ENCODE results near the gene SLC37A3.
A peak's percentile ranks its signal among the peaks of the same experiment; 100 is the strongest.

Gene SLC37A3

DNA sequence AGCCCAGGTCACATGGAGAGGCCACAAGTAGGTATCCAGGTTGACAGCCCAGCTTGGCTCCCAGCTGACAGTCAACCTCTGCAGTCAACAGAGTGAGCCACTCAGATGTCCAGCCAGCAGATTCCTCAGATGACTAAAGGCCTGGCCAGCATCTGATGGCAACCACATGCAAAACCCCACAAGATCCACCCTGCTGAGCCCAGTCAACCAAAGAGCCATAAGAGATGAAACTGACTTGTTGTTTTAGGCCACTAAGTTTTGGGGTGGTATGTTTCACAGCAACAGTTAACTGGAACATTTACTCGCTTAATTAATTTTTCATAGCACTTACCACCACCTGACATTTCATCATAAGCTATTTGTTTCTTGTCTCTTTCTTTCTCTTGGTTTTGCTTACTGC is 114.3 kb downstream of the SLC37A3 start:
- H3K4me3 ChIP-seq (ENCODE audit: low read depth, low read length), result no peak overlapping the region
- in situ Hi-C loops (cut with HindIII; ENCODE audit: low sequenced_read_pairs), result loop anchor here (5.0 kb wide), 1 partner anchor 42 kb away; no protein-coding TSS in a partner anchor
- DNase-seq (ENCODE audit: low read depth), result peak; percentile 91
- TF ChIP-seq, protein P1, sequence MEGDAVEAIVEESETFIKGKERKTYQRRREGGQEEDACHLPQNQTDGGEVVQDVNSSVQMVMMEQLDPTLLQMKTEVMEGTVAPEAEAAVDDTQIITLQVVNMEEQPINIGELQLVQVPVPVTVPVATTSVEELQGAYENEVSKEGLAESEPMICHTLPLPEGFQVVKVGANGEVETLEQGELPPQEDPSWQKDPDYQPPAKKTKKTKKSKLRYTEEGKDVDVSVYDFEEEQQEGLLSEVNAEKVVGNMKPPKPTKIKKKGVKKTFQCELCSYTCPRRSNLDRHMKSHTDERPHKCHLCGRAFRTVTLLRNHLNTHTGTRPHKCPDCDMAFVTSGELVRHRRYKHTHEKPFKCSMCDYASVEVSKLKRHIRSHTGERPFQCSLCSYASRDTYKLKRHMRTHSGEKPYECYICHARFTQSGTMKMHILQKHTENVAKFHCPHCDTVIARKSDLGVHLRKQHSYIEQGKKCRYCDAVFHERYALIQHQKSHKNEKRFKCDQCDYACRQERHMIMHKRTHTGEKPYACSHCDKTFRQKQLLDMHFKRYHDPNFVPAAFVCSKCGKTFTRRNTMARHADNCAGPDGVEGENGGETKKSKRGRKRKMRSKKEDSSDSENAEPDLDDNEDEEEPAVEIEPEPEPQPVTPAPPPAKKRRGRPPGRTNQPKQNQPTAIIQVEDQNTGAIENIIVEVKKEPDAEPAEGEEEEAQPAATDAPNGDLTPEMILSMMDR (IDR thresholded peaks at IDR 0.05; ENCODE audit: low read depth, low read length, missing control alignments), result no peak
